Fibroblast of pulmonary artery (primary cell): ENCODE measurements around the gene ECT2L.

Experiments
- DNase-seq: peaks from one replicate; pipeline ENCODE4 v3.0.0-alpha.2; 2010; ENCODE audit warnings: low read depth
- H3K4me3 ChIP-seq: replicated peaks from 2 replicates; pipeline ENCODE4 v1.5.1; 2011; ENCODE audit warnings: low read depth, mild to moderate bottlenecking, control low read depth, low read length, moderate library complexity
- CTCF ChIP-seq: IDR thresholded peaks from 2 replicates; pipeline ENCODE4 v1.5.1; 2011; ENCODE audit warnings: mild to moderate bottlenecking, control low read depth, low read length, inconsistent platforms; ENCODE audit errors: missing control alignments

Gene ECT2L

DNA sequence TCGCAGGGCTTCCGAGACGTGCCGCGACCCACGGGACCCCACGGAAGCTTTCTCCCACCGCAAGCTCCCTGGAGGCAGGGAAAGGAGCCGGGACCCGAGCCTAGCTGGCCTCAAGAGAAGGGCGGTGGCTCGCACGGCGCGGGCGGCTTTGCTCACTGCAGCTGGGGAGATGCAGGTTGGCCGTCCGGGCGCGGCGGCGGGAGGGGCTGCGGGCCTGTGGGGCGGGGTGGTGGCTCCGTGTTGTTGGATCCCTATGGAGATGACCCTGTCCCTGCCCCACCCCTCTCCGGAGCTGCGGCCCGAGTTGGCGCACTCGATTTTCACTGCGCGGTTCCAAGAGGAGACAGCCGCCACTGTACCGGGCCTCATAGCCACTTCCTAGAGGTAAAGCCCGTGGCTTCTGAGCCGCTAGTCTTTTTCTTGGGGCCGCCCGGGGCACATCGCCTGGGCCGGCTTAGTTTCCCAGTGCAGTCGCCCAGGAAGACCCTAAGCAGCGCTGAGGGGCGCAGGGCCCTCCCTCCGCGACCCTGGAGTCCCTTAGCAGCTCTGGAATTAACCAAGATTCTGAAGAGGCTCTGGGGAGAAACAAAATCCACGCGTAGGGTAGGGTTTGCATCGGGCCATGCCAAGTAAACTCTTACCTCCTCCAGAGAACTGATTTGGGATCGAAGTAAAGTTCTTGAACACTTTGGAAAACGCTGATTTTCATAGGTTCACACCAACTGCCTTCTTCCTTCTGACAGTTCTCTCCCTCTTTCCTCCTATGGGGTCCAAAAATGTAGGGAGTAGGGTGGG lies at the start of gene ECT2L:
Gene ECT2L, plus strand, starts transcription at position 279 of the 795 bp plus-strand sequence. CDS start 17,188 bp downstream, outside the sequence.
- H3K4me3 ChIP-seq: peak within 1 kb of the TSS; percentile 37
- no peak for TF ChIP-seq CTCF
- DNase-seq: peak; percentile 46

DNA sequence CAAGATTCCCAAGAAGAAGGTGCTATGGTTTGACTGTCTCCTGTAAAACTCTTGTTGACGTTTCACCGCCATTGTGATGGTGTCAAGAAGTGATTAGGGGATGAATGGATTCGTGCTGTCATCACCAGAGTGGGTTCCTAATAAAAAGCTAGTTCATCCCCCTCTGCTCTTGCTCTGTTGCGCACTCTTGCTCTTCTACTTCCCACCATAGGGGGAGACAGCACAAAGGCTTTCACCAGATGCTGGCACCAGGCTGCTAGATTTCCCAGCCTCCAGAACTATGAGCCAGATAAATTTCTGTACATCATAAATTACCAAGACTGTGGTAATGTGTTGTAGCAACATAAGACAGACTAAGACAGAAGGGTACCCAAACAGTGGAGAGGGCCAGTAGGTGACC lies 43.9 kb upstream of the ECT2L start:
- DNase-seq: no peak
- H3K4me3 ChIP-seq: no peak overlapping the region
- TF ChIP-seq CTCF: no peak

GRCh38 chr6:138757136-138757535 lies 38.8 kb upstream of the ECT2L start:
- no peak for TF ChIP-seq CTCF
- peak; percentile 60 for DNase-seq

DNA sequence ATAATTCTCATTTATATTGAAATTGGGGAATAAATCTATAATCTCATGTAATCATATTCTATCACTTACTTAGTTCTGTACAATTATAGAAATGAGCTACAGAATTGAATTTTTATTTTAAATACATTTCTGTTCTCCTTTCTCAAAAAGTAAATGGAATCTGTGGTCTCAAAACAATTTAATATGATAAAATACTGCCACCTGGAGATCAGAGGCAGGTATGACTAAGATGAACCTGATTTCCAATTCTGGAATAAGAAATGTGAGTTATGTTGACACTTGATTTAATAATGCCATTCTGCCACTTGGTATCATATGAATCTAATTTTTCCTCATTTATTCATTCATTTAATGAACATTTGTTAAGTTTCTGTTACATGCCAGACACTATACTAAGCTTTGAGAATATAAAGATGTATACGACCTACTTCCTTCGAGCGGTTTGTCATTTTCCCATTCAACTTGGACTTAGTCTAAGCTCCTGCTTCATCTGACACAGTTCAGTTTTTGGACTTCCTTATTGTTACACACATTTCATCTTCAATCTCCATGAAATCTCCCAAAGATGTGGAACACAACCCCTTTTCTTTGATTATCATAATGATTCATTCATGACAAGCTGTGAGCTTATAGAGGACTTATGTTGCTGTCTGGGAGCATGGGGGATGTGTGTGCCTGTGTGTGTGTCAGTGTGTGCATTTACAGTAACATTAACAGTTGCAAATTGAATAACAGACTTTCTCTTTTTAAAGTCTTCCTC lies 29.8 kb upstream of the ECT2L start:
- no peak overlapping the region for H3K4me3 ChIP-seq
- TF ChIP-seq CTCF: peak; percentile 61
- peak; percentile 72 for DNase-seq

More at GRCh38 chr6:138757136-138757535, 38.8 kb upstream of the ECT2L start:
- H3K4me3 ChIP-seq: no peak overlapping the region

DNA sequence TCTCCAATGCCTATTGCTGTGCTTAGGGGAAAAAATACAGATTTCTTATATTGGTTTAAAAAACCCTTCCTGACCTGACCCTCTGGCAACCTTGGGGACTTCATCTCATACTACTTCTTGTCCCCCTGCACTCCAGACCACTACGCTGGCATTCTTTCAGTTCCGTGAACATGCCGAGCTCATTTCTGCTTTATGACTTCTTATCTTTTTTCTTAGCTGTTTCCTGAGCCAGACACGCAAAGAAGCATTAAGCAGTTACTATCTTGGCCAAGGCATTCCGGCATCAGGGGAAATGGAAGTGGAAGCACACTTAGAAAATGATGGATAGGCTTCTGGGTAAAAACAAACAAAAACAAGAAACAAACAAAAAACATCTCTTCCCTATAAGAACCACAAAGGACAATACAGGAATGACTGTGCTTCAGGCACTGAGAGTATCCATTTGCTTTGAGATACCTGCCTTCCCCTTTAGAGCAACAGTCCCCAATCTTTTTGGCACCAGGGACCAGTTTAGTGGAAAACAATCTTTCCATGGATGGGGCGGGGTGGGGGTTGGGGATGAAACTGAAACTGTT lies 26.7 kb upstream of the ECT2L start:
- no peak for TF ChIP-seq CTCF
- peak; percentile 48 for DNase-seq
- H3K4me3 ChIP-seq: no peak overlapping the region

GRCh38 chr6:138772596-138773176 lies 23.2 kb upstream of the ECT2L start:
- DNase-seq: no peak
- peak overlapping the region; percentile 90 for H3K4me3 ChIP-seq
- TF ChIP-seq CTCF: no peak
